NCI-H510A (cell line): Measurements from ENCODE around the gene CCDC69.
"Not testable (repeated sequence)": the region's sequence is repeated elsewhere in the genome, so short reads cannot be mapped to it uniquely, and the experiment has no call there.

ENCODE experiments used
- DNase-seq: peaks from one replicate; lab custom pipeline; 2025; lab: John Stamatoyannopoulos, UW

CCDC69 gene

GRCh38 chr5:151192626-151193025, 31.3 kb downstream of the CCDC69 start:
- DNase-seq, result no peak

DNA sequence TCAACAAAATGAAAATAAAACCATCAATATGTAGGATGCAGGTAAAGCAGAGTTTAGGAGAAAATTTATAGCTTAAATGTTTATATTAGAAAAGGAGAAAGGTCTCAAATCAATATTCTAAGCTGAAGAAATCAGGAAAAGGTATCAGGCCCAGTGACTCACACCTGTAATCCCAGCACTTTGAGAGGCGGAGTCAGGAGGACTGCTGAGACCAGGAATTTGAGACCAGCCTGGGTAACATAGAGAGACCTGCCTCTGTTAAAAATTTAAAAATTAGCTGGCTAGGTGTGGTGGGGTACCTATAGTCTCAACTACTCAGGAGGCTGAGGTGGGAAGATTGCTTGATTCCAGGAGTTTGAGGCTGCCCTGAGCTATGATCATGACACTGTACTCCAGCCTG, 32.2 kb downstream of the CCDC69 start:
- DNase-seq, result no peak

GRCh38 chr5:151189151-151189550, 34.7 kb downstream of the CCDC69 start:
- no peak for DNase-seq

- DNase-seq, result no peak
Measured at GRCh38 chr5:151186538-151186937, 37.4 kb downstream of the CCDC69 start.

GRCh38 chr5:151186052-151186451, 37.8 kb downstream of the CCDC69 start:
- DNase-seq, result no peak

DNA sequence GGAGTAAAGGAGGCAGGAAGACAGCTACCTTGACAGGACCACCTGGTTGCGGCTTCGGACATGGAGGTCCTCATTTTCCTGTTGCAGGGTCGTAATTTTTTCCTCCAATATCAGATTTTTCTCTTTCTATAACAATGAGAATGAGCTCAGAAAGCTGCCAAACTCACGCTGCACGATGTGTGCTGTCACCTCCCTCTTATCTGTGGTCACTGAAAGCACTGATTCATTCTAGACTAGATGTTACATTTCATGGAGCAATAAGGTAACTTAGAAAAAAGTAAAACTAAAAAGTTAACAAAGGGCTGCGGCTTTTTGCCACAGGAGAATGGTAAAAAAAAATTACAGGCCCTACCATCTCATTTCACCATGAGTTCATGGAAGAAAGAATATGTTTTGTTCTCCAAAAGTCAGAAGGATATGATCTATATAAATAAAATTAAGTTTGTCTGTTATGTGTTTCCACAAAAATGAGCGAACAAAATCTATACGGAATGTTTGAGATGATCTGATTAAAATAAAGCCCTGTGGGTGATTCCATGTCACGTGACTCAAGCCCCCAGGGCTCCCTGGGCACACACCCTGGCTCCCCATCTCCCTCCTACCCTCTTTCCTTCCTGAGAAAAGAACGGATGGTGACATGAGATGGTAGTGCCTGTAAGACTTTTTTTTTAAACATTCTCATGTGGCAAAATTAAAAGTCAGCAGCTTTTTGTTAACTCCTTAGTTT, 39.4 kb downstream of the CCDC69 start:
- DNase-seq, result no peak

GRCh38 chr5:151183456-151184245, 40.2 kb downstream of the CCDC69 start:
- no peak for DNase-seq

GRCh38 chr5:151182976-151183375, 40.9 kb downstream of the CCDC69 start:
- DNase-seq, result no peak

- no peak for DNase-seq
Measured at GRCh38 chr5:151182524-151182900, 41.4 kb downstream of the CCDC69 start.

DNA sequence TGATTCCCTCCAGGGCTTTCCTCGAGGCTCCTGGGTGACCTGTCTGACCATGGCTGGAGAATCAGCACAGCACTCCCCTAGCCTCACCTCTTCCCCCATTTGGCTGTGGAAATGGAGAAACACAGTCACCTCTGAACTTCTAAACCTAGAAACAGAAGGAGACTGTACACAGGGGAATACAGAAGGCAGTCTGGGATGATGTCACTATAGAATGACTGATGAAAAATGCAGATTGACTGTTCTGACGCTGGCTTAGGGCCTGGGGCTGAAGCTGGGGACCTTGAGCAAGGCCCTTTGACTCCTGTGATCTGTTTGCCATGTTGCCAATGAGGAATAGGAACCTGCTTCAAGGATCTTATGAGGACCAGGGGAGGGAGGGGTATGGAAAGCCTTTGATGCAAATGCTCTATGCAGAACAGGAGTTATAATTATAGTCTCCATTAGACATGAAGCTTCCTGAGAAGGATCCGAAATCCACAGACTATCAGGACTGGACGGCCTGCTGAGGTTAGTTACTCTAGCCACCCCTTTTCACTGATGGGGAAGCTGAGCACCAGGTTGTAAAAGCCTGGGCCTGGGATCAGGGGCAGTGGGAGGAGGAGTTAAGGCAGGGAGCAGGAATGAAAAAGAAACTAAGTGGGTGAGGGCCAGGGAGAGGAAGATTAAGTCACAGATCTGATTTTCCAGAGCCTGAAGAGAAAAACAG, 41.9 kb downstream of the CCDC69 start:
- DNase-seq, result no peak

GRCh38 chr5:151180291-151180690, 43.6 kb downstream of the CCDC69 start:
- DNase-seq, result no peak

- no peak for DNase-seq
Measured at GRCh38 chr5:151179489-151179840, 44.4 kb downstream of the CCDC69 start.

DNA sequence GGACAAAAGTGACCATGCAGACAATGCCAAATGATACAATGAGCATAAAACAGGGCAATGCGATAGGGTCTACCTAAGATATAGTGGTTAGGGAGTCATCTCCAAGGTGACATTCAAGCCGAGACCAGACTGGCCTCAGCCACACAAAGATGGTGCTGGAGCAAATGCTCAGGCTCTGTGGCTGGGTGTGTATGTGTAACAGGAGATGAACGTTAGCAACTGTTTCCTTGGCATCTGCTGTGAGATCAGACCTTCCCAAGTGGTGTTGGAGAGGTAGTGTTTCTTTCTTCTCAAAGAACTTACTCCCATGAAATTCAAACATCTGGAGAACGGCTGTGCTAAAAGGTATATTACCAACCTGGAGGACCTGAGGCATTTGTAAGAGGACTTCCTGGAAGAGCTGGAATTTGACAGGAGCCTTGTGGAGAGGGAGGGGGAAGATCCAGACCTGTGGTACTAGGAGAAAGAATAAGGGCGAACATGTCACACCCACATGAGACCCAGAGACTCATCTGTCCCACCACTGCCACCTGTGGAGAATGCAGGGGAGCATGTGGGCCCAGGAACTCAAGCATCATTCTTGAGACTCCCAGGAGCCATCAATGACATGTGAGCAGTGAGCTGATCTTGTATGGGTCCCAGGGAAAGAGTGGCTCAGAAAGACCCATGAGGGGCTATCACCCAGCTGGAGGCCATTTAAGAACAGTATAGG, 45.0 kb downstream of the CCDC69 start:
- DNase-seq, result no peak

DNA sequence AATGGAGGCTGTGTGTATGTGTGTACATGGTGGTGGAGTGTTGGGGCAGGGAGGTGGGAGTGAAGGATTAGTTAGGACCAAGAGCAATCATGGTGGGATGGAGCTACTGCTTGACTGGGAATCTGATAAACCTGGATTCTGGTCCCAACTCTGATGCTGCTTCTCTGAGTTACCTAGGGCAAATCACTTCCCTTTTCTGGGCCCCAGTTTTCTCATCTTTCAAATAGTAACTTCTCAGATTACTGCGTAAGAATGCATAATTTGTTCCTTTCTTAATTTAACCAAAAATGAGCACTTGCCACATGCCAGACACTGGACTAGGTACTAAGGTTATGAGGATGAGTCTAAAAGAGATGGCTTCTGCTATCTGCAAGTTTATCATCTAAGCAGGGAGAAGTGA, 45.5 kb downstream of the CCDC69 start:
- no peak for DNase-seq

- DNase-seq, result not testable (repeated sequence)
Measured at GRCh38 chr5:151176268-151176667, 47.6 kb downstream of the CCDC69 start.

- peak; percentile 38 for DNase-seq
Measured at GRCh38 chr5:151174612-151175101, 49.2 kb downstream of the CCDC69 start.

DNA sequence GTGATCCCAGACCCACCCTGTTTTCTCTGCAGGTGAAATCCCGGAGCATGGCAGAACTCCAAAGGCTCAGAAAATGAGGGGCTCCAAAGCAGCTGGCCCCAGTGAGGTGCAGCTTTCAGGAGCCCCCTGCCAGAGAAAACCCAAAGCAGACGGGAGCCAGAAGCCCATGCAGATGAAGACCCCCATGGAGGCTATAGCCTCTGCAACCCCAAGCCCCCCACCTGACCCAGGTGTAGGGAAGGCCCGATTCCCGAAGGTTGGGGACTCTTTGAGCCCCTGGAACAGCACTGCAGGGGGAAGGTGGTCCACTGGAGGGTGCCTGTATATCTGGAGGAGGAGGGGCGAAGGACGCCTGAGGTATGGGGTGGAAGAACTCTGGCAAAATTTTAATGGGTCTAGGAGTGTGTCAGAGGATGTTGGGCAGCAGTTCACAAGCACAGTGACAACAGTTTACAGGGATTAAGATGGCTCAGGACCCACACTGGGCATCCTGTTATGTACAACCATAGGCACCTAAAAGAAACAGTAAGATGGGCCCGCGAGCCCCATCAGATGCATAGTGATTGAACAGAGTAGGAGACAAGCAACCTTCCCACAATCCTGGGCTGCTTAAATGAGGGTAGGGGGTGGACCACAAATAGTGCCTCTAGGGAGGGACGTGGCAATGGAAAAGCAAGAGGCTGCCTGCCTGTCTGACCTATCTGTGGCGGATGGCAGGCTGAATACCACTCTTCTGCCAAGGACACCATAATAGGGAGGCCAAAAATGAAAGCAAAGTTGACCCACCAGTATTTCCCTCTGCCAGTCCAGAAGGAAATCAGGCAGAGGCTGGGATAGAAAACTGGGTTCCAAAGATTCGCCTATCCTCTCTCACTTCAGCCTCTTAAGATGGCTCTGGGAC, 49.9 kb downstream of the CCDC69 start:
- no peak for DNase-seq

DNA sequence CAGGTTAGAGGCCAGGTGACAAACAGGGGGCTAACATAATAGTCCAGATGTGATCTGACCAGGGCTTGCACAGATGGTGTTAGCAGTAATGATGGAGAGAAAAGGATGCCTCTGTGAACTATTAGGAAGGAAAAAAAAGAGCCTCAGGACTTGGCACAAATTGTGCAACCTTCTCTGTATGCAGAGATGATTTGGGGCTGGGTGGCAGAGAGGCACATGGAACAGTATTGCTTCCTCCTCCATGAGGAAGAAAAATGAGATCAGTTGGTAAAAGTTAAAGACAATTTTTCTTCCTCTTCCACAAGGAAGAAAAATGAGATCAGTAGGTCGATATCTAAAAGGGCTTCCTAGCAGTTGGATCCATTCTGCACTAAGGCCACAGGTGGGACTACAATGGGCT, 52.4 kb downstream of the CCDC69 start:
- no peak for DNase-seq

DNA sequence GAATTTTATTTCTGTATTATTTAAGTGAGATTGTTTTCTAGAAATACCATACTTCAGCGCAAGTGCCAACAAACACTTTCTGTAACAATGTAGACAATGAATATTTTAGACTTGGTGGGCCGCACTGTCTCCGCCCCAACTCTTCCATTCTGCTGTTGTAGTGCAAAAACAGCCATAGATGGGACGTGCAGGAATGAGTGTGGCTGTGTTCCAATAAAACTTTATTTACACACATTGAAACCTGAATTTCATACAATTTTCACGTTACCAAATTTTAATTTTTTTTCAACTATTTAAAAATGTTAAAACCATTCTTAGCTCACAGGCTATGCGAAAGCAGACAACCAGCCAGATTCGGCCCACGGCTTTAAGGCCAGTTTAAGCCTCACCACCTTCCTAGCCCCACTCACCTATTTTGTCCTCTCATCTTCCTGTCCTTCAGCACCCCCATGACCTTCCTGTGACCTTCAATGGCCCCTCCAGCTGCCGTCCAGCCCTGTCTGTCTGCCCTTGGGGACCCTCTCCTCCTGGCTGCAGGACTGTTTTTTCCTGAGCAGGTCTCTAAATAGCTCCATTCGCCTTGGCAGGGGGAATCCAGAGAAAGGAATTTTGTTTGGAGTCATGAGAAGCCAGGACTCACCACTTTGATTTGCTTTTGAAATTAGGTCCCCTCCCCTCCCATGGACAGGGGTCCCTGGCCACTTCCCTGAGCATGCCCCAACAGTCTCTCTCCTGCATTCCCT, 55.1 kb downstream of the CCDC69 start:
- DNase-seq, result no peak

DNA sequence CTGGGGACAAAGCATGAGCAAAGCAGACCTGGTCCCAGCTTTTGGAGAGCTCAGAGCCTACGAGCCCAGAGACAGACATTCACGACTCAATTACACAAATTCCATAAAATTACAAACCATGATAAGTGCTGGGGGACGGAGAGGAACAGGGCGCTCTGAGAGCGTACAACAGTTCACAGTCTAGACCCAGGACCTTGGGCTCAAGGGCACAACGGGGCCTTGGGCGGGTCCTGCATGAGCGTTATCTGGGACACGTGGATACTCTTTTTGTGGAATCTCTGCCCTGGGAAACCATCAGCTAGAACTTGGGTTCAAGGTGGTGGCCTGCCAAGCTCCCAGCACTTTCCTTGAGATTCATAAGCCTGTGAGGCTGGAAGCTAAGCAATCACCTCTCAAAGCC, 56.9 kb downstream of the CCDC69 start:
- DNase-seq, result no peak
